NCI-H2107 treated with DMSO at 0.1 percent for 48 hours (cell line): ENCODE results near the gene GFRA1.
"Not testable (repeated sequence)": the region's sequence is repeated elsewhere in the genome, so short reads cannot be mapped to it uniquely, and the experiment has no call there.

Experiments
- DNase-seq: peaks from one replicate; lab custom pipeline; 2025; ENCODE audit not compliant: unreplicated experiment; lab: John Stamatoyannopoulos, UW

The GFRA1 gene

GRCh38 chr10:116043861-116044260 lies 229.1 kb downstream of the GFRA1 start:
- DNase-seq: no peak

GRCh38 chr10:116043304-116043703 lies 229.7 kb downstream of the GFRA1 start:
- DNase-seq: no peak

- DNase-seq: no peak
Observed at GRCh38 chr10:116041948-116042347, 231.1 kb downstream of the GFRA1 start.

GRCh38 chr10:116039612-116040011 lies 233.4 kb downstream of the GFRA1 start:
- no peak for DNase-seq

- DNase-seq: no peak
Observed at GRCh38 chr10:116038259-116038658, 234.7 kb downstream of the GFRA1 start.

- not testable (repeated sequence) for DNase-seq
Observed at GRCh38 chr10:116035406-116035805, 237.6 kb downstream of the GFRA1 start.

GRCh38 chr10:116030576-116030975 lies 242.4 kb downstream of the GFRA1 start:
- no peak for DNase-seq

GRCh38 chr10:116029826-116030225 lies 243.2 kb downstream of the GFRA1 start:
- no peak for DNase-seq

GRCh38 chr10:116027355-116027754 lies 245.7 kb downstream of the GFRA1 start:
- no peak for DNase-seq

GRCh38 chr10:116026725-116027124 lies 246.3 kb downstream of the GFRA1 start:
- DNase-seq: no peak

- DNase-seq: no peak
Observed at GRCh38 chr10:116026315-116026714, 246.7 kb downstream of the GFRA1 start.

GRCh38 chr10:116024271-116024878 lies 248.6 kb downstream of the GFRA1 start:
- no peak for DNase-seq

GRCh38 chr10:116017405-116017804 lies 255.6 kb downstream of the GFRA1 start:
- DNase-seq: no peak

- DNase-seq: no peak
Observed at GRCh38 chr10:116015583-116016333, 257.2 kb downstream of the GFRA1 start.

- no peak for DNase-seq
Observed at GRCh38 chr10:116014871-116015582, 258.0 kb downstream of the GFRA1 start.

- DNase-seq: no peak
Observed at GRCh38 chr10:116014326-116014725, 258.7 kb downstream of the GFRA1 start.

- no peak for DNase-seq
Observed at GRCh38 chr10:116011929-116012328, 261.1 kb downstream of the GFRA1 start.

GRCh38 chr10:116007256-116007891 lies 265.6 kb downstream of the GFRA1 start:
- no peak for DNase-seq
